ENCODE results near the gene LMX1A.

Gene LMX1A

GRCh38 chr1:165367375-165367993, 11.0 kb upstream of the LMX1A start:
- peak in 46 of 51 donors; percentile 5 to 84 (median 42) for DNase-seq

GRCh38 chr1:165365341-165365740, 8.8 kb upstream of the LMX1A start:
- DNase-seq = no peak

- no peak for DNase-seq
These were observed 8.1 kb upstream of the LMX1A start for GRCh38 chr1:165364568-165365133.

- DNase-seq = no peak
These were observed 361 bp upstream of the LMX1A start for GRCh38 chr1:165356876-165357275.

- no peak for DNase-seq
These were observed 1.2 kb downstream of the LMX1A start for GRCh38 chr1:165355139-165355976.

- DNase-seq = no peak
These were observed 1.8 kb downstream of the LMX1A start for GRCh38 chr1:165354739-165355138.

GRCh38 chr1:165353731-165354671, 2.5 kb downstream of the LMX1A start:
- DNase-seq = no peak

GRCh38 chr1:165352442-165353293, 3.8 kb downstream of the LMX1A start:
- DNase-seq = no peak

- no peak for DNase-seq
These were observed 4.6 kb downstream of the LMX1A start for GRCh38 chr1:165351863-165352441.

- DNase-seq = no peak
These were observed 5.7 kb downstream of the LMX1A start for GRCh38 chr1:165350840-165351239.

- no peak for DNase-seq
These were observed 11.0 kb downstream of the LMX1A start for GRCh38 chr1:165345502-165345901.

GRCh38 chr1:165344736-165345135, 11.8 kb downstream of the LMX1A start:
- no peak for DNase-seq

- no peak for DNase-seq
These were observed 12.3 kb downstream of the LMX1A start for GRCh38 chr1:165344198-165344597.

- DNase-seq = no peak
These were observed 13.9 kb downstream of the LMX1A start for GRCh38 chr1:165342587-165342986.

GRCh38 chr1:165342168-165342567, 14.3 kb downstream of the LMX1A start:
- no peak for DNase-seq

GRCh38 chr1:165339164-165339563, 17.4 kb downstream of the LMX1A start:
- DNase-seq = no peak

GRCh38 chr1:165330483-165330882, 26.0 kb downstream of the LMX1A start:
- DNase-seq = no peak

- no peak for DNase-seq
These were observed 27.4 kb downstream of the LMX1A start for GRCh38 chr1:165329104-165329503.

- DNase-seq = no peak
These were observed 28.4 kb downstream of the LMX1A start for GRCh38 chr1:165328136-165328535.

- no peak for DNase-seq
These were observed 29.0 kb downstream of the LMX1A start for GRCh38 chr1:165327538-165327937.
